HL-60/S4 treated with retinoic acid at 250 ng/mL for 4 days and 3 days (cell line): ENCODE measurements around the gene SPATA1.

ENCODE experiments used
- in situ Hi-C: fragments of 300-500 bp; cut with MboI; formaldehyde crosslinking; loops from 2 replicates; pipeline ENCODE4 v1.7.0; 2022; ENCODE audit warnings: low sequenced_read_pairs

The SPATA1 gene, protein sequence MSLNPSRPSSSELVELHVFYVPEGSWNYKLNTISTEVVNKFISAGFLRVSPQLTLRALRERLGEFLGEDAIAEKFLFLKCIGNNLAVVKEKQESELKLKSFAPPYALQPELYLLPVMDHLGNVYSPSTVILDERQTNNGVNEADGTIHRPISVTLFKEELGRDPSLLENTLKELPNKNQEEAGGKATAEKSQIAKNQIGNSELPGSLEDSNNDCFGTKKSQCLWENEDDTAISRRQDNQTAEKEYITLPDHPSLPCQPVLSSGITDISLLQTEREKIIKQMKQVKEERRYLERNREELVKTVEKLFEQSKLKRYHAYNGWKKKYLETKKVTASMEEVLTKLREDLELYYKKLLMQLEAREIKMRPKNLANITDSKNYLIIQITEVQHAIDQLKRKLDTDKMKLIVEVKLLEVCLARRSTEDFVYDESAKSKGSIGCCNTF

DNA sequence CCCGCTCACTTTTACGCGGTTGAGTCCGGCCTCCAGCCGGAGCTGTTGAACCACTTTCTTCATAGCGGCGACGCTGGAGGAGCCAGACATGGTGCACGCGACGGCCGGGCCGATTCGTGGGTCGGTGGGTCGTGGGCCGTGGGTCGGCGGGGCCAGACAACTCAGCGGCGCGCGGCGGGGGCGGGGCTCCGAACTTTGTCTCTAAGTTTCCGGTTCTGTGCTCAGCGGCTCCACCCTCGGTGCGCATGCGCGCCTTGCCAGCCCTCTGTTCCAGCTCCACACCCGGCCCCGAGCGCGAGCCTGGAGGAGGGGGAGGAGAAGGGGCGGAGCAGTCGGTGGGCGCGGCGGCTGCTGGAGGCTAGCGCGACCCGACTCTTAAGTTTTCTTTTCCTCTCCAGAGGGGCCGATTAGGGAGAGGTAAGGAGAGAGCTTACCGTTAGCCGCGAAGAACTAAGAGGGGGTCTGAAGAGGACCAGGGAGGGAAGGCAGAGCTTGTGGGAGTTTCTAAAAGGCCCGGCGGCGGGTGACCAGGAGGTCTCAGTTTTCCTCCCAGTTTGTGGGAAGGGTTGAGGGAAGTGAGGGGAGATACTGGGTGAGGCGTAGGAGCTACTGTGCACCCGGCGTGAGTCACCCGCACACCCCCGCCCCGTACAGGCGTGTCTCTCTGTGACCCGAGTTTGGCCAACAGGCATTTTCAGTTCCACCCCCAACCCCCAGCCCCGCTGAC is at the start of gene SPATA1, which contains the start of gene GNG5:
Gene SPATA1 (plus strand): TSS at position 385 of the 727 bp plus-strand sequence. CDS start 9,974 bp downstream, outside the sequence.
Gene GNG5 (minus strand): TSS at position 580 of the 727 bp plus-strand sequence. CDS start 490 bp downstream, at position 90.
- in situ Hi-C loops: no loop called here

DNA sequence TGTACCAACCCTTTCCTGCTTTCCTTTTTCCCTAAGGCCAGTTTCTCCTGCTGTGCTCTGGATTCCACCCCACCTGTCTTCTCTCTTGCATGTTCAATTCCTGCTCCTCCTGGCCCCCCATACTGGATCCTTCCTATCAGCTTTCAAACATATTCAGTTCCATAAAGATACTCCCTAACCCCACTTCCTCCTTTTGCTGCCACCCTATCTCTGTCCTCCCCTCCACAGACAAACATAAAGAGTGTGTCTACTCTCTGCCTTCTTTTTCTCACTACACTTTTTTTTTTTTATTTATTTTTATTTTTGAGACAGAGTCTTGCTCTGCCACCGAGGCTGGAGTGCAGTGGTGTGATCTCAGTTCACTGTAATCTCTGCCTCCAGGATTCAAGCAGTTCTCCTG is 44.1 kb upstream of the SPATA1 start:
- in situ Hi-C loops: no loop called here

DNA sequence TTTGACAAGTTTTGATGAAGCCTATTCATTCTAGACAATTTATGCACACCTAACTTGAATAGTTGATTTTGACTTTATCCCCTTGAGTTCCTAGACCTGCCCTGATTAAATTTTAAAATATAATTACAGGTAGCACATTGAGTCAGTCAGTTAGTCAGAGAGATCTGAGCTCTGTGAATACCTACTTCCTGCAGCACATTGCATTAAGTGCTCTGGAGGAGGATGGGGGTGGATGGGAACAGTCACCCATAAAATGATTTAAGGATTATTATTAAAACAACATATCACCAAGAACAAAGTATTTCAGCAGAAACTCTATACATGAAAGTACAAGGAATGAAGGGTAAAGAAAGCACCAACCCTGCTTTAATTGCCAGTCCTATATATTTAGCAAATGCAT is 38.9 kb upstream of the SPATA1 start:
- in situ Hi-C loops: no loop called here

DNA sequence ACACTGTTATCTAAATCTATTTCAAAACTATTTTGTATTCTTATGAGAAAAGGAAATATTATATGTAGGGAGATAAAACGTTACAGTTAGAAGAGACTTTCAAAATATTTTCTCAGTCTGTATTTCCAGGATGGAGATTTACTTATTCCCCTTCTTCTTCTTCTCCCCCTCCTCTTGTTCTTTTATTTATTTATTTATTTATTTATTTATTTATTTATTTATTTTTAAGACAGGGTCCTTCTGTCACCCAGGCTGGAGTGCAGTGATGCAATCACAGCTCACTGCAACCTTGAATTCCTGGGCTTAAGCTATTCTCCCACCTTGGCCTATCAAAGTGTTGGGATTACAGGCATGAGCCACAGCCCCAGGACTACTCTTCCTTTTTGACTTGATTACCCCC is 30.0 kb upstream of the SPATA1 start:
- in situ Hi-C loops: no loop called here

DNA sequence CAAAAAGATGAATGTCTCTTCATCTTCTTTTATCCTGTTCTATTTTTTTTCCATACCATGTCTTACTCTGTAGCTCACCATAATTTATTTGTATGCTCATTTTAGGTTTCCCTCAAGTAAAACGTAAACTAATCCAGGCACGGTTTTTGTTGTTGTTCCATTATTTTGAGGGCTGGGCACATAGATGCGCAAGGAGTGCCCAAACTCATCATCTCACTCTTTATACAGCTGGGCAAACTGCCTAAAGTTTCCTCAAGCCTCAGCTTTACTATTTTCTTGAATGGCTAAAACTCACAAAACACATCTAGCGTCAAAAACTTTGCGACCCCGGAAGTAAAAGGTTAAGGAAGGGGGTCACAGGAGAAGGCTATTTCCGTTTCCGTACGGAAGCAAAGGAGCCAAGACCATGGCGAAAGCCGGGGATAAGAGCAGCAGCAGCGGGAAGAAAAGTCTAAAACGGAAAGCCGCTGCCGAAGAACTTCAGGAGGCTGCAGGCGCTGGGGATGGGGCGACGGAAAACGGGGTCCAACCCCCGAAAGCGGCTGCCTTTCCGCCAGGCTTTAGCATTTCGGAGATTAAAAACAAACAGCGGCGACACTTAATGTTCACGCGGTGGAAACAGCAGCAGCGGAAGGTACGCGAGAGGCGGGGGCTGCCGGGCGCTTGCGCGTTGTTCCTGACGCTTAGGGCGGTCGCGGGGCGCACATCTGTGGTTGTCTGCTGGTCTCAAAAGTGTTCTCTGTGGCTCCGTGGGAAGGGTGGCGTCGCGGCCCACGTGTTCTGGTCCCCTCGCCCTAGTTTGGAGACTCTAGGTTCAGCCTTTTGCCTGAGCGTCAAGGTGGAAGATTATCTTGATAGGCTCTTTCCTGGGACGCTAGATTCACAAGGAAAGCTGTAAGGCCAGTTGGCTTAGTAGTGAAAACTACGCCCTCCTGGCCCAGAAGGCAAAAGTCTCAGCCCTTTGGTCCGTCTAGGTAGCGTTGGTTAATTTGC is 27.0 kb upstream of the SPATA1 start, which contains the start of gene RPF1:
Gene RPF1 (plus strand): TSS at position 391 of the 993 bp plus-strand sequence. CDS start 16 bp downstream, at position 407.
- in situ Hi-C loops: no loop called here

DNA sequence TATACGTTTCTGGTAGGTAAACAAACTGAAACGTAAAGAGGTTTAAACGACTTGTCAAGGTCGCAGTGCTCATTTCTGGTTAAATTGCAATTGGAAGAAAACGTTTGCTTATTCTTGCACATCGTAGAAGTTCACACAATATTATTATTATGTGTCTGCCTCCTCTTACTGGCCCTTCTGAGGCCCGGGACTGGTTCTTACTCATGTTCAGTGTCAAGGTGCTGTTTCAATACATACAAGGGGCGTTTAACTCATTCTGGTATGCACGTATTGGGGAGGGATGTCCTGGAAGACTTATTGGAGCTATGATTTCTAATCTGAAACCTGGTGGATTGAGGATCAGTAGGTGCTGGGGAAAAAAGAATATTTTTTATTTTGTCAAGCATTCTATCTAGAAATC is 26.2 kb upstream of the SPATA1 start:
- in situ Hi-C loops: no loop called here

DNA sequence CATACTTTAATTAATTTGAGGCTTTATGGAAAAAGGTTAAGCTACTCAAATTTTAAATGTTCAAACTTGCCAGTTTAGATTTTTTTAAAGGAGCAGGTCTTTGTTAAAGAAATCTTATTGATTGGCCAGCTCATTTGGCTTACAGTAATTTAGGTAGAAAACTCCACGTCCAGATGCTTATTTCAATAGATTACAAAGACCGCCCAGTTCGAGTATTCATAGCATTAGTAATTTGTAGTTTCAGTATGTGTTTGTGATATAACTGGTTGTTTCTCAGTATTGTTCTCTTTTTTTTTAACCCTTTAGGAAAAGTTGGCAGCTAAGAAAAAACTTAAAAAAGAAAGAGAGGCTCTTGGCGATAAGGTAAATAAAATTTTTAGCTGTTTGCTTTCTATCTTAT is 25.5 kb upstream of the SPATA1 start:
- in situ Hi-C loops: no loop called here

DNA sequence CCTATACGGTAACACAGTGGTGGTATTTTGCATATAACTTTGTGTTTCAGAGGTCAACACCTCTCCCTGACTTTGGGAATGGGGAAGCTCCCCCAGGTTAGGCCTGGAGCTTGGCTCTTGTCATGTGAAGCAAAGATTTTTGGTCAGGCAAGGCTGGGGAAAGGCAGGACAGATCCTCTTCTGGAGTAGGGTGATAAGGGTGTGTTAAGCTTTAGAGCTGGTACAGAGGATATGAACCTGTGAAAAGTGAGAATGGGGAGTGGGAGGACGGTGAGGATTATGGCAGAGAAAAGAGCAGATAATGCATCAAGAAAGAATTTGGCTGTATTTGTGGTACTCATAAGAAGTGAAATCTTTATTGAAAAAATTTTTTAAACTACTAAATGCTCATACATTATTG is 24.9 kb upstream of the SPATA1 start:
- in situ Hi-C loops: no loop called here

DNA sequence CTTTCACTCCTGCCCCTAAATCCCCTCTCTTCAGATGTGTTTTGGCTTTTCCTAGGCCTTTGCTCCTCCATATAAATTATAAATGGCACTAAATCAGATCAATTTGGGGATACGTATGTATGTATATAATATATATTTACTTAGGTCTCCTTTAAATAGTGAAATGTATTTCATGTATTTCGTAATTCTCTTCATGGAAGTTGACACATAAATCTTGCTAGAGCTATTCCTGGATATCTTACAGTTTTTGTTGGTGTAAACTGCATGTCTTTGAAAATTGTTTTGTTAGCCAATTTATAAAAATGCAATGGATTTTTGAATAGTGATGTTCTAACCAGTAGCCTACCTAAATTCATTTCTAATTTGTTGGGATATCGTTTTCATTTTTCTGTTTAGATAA is 18.1 kb upstream of the SPATA1 start:
- in situ Hi-C loops: no loop called here

DNA sequence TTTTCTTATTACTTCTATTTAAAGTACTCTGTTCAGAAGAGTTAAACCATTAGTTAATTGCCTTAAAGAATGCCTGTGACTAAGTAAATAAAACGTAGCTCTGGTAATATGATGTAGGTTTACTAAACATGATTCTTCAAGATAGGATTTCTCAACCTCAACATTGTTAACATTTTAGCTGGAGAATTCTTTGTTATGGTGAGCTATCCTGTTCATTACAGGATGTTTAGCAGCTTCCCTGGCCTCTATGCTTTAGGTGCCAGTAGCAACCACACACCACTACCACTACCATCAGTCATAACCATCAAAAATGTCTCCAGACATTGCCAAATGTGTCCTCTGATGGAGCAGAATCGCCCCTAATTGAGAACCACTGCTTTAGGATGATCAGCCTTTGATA is 16.4 kb upstream of the SPATA1 start:
- in situ Hi-C loops: no loop called here

DNA sequence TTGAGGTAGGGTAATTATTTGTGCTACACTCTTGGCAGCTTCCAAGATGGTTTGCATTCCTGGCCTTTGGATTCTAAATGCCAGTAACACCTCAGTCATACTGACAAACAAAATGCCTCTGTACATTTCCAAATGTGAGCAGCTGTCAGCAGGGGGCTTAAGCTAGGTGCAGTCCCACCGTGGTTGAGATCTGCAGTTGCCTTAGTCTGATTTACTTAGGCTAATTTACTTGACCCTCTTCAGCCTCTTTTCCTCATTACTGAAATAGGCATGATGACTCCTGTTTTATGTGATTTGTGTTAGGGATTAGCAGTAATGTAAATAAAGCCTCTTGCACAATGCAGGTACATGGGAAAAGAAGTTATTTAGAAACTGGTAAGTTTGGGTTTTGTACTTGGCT is 13.5 kb upstream of the SPATA1 start:
- in situ Hi-C loops: no loop called here

DNA sequence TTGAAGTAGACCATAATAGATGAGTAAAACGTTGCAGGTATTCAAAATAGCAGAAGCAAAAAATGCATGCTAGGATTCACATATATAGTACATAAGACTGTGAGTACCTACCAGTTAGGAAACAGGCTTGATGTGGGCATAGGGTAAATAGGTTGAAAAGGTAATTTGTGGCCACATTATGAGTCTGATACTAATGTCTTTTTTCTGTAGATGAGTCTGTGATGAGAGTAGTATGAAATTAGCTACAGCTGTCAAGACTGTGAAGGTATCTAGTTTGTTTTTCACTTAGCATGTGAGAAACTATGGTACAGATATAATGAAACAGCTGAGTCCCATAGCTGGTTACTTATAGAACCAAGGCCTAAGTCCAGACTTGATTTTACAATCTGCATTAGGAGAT is 12.4 kb upstream of the SPATA1 start:
- in situ Hi-C loops: no loop called here

DNA sequence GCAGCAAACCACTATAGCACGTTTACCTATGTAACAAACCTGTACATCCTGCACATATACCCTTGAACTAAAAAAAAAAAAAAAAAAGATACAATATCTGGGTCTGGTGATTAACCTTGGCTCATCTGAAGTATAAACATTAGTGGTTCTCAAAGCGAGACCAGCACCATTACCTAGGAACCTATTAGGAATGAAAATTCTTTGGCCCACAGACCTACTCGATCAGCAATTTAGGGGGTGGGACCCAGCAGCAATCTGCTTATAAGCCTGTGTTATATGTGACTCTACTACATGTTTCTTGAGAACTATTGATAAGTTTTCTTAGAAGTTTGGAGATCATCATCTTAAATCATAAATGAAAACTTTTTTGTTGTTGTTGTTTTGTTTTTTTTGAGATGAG is 9.7 kb upstream of the SPATA1 start:
- in situ Hi-C loops: no loop called here

DNA sequence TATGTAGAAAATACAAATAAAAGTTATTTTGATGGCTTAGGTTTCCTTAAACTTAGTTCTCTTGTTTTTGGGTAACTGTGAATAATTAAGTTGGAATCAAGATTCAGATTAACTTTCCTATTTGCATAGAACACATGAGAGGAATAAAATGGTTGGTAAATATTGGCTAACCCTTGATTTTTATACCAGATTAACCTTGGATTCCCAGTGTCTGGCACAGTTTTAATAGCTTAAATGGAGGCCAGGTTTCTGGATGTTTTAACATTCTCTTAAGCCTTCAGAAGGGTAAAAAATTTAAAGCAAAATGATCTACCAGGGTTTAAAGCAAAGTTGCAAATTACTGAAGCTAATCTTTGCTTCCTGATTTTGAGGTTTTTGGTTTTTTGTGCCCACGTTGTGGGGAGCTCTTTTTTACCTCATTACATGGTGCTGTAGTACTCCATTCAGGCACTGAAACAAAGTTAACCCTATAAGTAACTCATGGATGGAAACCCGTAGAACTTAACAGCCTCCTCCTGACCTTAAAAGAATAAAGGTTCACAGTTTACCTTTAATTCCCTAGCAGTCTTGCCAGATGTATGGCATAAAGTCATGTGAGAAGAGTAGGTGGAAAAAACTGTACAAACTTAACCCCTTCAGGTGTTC is 8.4 kb upstream of the SPATA1 start:
- in situ Hi-C loops: no loop called here

DNA sequence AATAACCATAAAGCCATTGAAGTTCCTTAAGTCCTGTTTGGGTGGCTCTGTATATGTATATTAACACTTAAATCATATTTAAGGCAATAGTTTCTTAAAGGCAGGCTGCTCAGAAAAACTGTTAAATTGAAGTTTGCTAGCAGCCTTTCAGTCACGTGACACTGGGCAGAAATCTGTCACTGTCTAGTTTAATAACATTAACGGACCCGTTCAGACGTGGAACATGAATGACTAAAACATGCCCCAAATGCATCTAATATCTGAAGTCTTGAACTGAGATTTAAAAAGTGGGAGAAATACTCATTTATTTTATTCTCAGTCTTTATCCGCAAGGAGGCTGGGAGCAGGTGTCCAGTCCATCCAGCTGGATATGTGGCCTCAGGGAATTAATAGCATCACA is 3.3 kb upstream of the SPATA1 start:
- in situ Hi-C loops: no loop called here

DNA sequence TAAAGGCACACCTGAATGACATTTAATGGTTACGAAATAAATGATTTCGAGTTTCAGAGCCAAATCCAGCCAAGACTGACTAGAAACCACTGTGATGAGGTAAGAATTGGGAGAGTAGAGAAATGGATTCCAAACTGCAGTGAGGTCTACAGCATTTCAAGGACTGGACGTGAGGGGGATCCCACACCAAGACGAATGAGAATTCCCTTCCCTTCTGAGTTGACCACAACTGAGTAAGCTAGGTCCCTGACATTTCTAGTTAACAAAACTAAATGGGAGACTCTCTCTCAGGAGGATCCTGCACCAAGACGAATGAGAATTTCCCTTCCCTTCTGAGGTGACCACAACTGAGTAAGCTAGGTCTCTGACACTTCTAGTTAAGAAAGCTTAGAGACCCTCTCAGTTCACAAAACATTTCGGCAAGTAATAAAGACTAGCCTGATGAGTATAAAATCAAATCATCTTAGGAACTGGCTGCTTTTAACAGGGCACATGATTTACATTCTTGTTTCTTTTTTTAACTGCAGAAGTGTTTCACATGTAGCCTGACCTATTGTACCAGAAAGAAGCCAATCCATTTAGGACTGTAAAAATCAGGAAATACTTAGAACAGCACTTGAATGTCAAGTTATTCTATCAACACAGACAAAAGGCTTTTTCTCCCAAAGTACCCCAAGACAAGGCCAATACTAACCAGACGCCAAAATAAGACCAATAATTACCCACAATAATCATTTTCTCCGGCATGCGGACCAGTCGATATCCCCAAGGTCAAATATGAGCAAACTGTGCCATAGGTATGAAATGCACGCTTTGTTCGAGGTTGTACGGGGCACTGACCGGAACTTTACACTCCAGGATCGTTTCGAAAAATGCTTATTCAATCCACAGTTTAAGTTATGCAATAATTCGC is 1.4 kb upstream of the SPATA1 start:
- in situ Hi-C loops: no loop called here

DNA sequence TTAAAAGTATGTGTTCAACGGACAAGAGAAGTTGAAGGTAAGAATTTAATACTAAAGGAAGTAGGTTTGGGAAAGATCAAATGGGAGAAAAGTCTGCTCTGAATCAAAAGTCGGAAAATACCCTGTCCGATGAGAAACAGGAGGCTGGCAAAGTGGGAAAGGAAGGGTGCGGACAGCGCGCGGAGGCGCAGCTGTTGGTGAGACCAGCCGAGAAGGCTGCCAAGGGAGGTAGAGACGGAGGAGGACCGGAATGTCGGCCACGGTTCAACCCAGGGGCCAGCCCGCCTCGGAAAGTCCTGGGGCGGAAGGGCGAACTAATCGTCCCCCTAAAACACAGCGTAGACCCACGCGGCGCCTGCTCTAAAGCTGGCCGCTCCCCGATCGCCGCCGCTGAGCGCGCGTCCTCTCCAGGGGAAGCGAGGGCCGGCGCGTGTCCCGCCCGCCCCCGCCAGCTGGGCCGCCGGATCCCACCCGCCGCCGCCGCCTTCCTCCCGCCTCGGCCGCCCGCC is 639 bp upstream of the SPATA1 start:
- in situ Hi-C loops: no loop called here

DNA sequence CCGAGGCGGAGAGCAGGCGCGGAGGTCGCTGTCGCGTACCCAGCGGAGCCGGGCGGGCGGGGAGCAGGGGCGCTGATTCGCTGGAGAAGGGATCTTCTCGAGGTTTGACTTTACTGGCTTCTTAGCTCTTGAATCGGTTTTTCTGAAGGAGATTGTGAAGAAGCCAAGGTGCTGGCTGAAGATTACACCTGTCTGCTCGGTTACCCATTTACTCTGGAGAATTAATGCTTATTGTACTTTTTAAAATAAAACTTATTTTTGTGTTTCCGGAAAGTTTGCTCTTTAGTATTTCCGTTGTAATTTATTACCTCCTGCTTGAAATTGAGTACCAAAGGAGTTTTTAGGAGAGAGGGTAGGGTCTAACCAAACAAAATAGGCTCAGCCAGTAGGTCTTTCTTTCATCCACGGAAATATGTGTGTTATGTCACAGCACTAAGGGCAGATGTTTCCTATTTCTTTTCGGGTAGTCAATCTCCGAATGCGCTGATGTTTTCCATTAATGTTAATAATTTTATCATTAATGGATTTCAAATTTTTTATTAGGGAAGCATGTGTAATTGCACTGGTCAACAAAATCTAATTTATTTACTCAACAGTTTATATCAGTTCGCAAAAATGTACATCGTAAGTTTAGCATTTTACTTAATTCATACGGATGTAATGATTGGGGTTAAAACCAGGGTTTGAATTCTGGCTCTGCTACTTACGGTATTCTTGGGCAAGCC is 705 bp downstream of the SPATA1 start:
- in situ Hi-C loops: no loop called here
